Hypothalamus (tissue), 51 donors: Measurements from ENCODE around the gene IFIT1B.
A peak's percentile ranks its signal among the peaks of the same experiment; 100 is the strongest.
"Not testable (repeated sequence)": the region's sequence is repeated elsewhere in the genome, so short reads cannot be mapped to it uniquely, and the experiment has no call there.

Source experiments
- DNase-seq, 51 donors: peaks; one replicate each; lab custom pipeline; 2025; lab: John Stamatoyannopoulos, UW

The IFIT1B gene

GRCh38 chr10:89377705-89378637 is at the start of gene IFIT1B:
TSS of gene IFIT1B (plus strand) at chr10:89378056. CDS start at chr10:89378136, 80 bp downstream.
- DNase-seq, result no peak

- no peak for DNase-seq
These were observed 48.7 kb upstream of the IFIT1B start for GRCh38 chr10:89329151-89329550.

GRCh38 chr10:89330014-89330413 is 47.8 kb upstream of the IFIT1B start:
- DNase-seq, result not testable (repeated sequence)

- DNase-seq, result no peak
These were observed 47.2 kb upstream of the IFIT1B start for GRCh38 chr10:89330537-89331212.

- not testable (repeated sequence) for DNase-seq
These were observed 46.3 kb upstream of the IFIT1B start for GRCh38 chr10:89331487-89332122.

GRCh38 chr10:89332123-89332633 is 45.7 kb upstream of the IFIT1B start:
- peak in 2 of 51 donors; percentile 38 for DNase-seq

GRCh38 chr10:89335226-89335625 is 42.6 kb upstream of the IFIT1B start:
- no peak for DNase-seq

GRCh38 chr10:89336241-89336640 is 41.6 kb upstream of the IFIT1B start:
- DNase-seq, result no peak

- no peak for DNase-seq
These were observed 40.4 kb upstream of the IFIT1B start for GRCh38 chr10:89337484-89337883.

GRCh38 chr10:89338713-89339112 is 39.1 kb upstream of the IFIT1B start:
- DNase-seq, result no peak

- peak in 1 of 51 donors; percentile 15 for DNase-seq
These were observed 38.0 kb upstream of the IFIT1B start for GRCh38 chr10:89339875-89340274.

GRCh38 chr10:89341649-89342048 is 36.2 kb upstream of the IFIT1B start:
- DNase-seq, result peak in 1 of 51 donors; percentile 11

GRCh38 chr10:89342206-89342958 is 35.5 kb upstream of the IFIT1B start:
- DNase-seq, result peak in 44 of 51 donors; percentile 17 to 92 (median 76)

GRCh38 chr10:89343089-89343767 is 34.6 kb upstream of the IFIT1B start:
- peak in 2 of 51 donors; percentile 31 to 65 for DNase-seq

- no peak for DNase-seq
These were observed 33.7 kb upstream of the IFIT1B start for GRCh38 chr10:89344156-89344555.

- DNase-seq, result no peak
These were observed 32.4 kb upstream of the IFIT1B start for GRCh38 chr10:89345367-89346000.

- DNase-seq, result no peak
These were observed 31.2 kb upstream of the IFIT1B start for GRCh38 chr10:89346405-89347254.
